Dedifferentiated amniotic fluid mesenchymal stem cell (primary cell): Measurements from ENCODE around the gene FBXW4.

Experiments used
- DNase-seq: peaks from one replicate; pipeline ENCODE4 v3.0.0-alpha.2; 2016; ENCODE audit errors: extremely low spot score

FBXW4 gene

GRCh38 chr10:101566333-101567164, 128.4 kb downstream of the FBXW4 start:
- no peak for DNase-seq

GRCh38 chr10:101565936-101566332, 129.0 kb downstream of the FBXW4 start:
- no peak for DNase-seq

GRCh38 chr10:101565370-101565900, 129.5 kb downstream of the FBXW4 start:
- no peak for DNase-seq

GRCh38 chr10:101564490-101564991, 130.4 kb downstream of the FBXW4 start:
- DNase-seq: no peak

GRCh38 chr10:101563497-101564040, 131.4 kb downstream of the FBXW4 start:
- no peak for DNase-seq

GRCh38 chr10:101563007-101563406, 132.0 kb downstream of the FBXW4 start:
- DNase-seq: no peak

GRCh38 chr10:101562231-101562630, 132.7 kb downstream of the FBXW4 start:
- no peak for DNase-seq

GRCh38 chr10:101561068-101561915, 133.7 kb downstream of the FBXW4 start:
- no peak for DNase-seq
